H1 (cell line): Measurements from ENCODE around the gene PITRM1. TPM values are rescaled to one million over a fixed set of nuclear protein-coding genes. Genes with fewer than 3 reads are reported as not detected.

Experiments
- CTCF ChIA-PET: fragments of 300-600 bp; sonication (Branson Sonifier 250); formaldehyde crosslinking; loops from one replicate; lab custom pipeline; 2021; ENCODE audit not compliant: partially characterized antibody; lab: Charles Lee
- POLR2A ChIA-PET: fragments of 300-600 bp; sonication (Branson Sonifier 250); formaldehyde crosslinking; loops from one replicate; lab custom pipeline; 2021; ENCODE audit warnings: inconsistent platforms; ENCODE audit not compliant: partially characterized antibody; lab: Charles Lee
- DNase-seq, 2 experiments: peaks; one replicate each; pipeline versions ENCODE4 v3.0.0 to v3.0.0-alpha.2; 2010 to 2022; ENCODE audit warnings: low spot score in 2 of 2, low read depth in 1 of 2, mixed read lengths in 1 of 2
- FAIRE-seq: peaks from 2 replicates; lab custom pipeline; 2011; peaks lifted over from hg19 to GRCh38; lab: Jason Lieb, UNC
- H2AFZ ChIP-seq: 2 replicates; pipeline ENCODE4 v1.8.1; 2012; ENCODE audit warnings: low read length, inconsistent platforms
- H2AK5ac ChIP-seq: 2 replicates; pipeline ENCODE4 v1.6.1; 2013; ENCODE audit warnings: low read depth, low read length
- H2BK120ac ChIP-seq: replicated peaks from 2 replicates; pipeline ENCODE3; 2013; ENCODE audit warnings: low read depth, low read length, inconsistent platforms
- H2BK12ac ChIP-seq: 2 replicates; pipeline ENCODE4 v1.6.1; 2013; ENCODE audit warnings: low read depth, low read length
- H2BK15ac ChIP-seq: 2 replicates; pipeline ENCODE4 v1.6.1; 2013; ENCODE audit warnings: low read length
- H2BK20ac ChIP-seq: 2 replicates; pipeline ENCODE4 v1.6.1; 2013; ENCODE audit warnings: low read length
- H2BK5ac ChIP-seq: 2 replicates; pipeline ENCODE4 v1.6.1; 2013; ENCODE audit warnings: low read depth, low read length
- H3K14ac ChIP-seq: 2 replicates; pipeline ENCODE4 v1.6.1; 2013; ENCODE audit warnings: inconsistent platforms; ENCODE audit not compliant: insufficient read length
- H3K18ac ChIP-seq: 2 replicates; pipeline ENCODE4 v1.6.1; 2013; ENCODE audit warnings: low read length; ENCODE audit errors: extremely low read depth
- H3K23ac ChIP-seq: 2 replicates; pipeline ENCODE4 v1.6.1; 2013; ENCODE audit warnings: inconsistent platforms; ENCODE audit not compliant: insufficient read length
- H3K23me2 ChIP-seq: 2 replicates; pipeline ENCODE4 v1.6.1; 2013; ENCODE audit warnings: low read depth, low read length
- H3K27ac ChIP-seq: 2 replicates; pipeline ENCODE4 v1.6.1; 2011; ENCODE audit warnings: low read depth, low read length, inconsistent platforms
- H3K27me3 ChIP-seq, 4 experiments: replicated peaks in 1 of 4; 1 replicate in 1 of 4; 2 replicates in 3 of 4; pipeline versions ENCODE4 v1.6.1 to v1.8.1; 2011 to 2013; ENCODE audit warnings: low read length in 3 of 4, mild to moderate bottlenecking in 3 of 4, inconsistent platforms in 2 of 4, mixed read lengths in 2 of 4, moderate library complexity in 1 of 4; ENCODE audit not compliant: control insufficient read depth in 3 of 4, insufficient read depth in 3 of 4; ENCODE audit errors: extremely low read depth in 1 of 4
- H3K36me3 ChIP-seq, 4 experiments: 2 replicates each; pipeline versions ENCODE4 v1.6.1 to v1.8.1; 2011 to 2013; ENCODE audit warnings: mild to moderate bottlenecking in 4 of 4, low read length in 3 of 4, moderate library complexity in 2 of 4, control low read depth in 1 of 4, inconsistent platforms in 1 of 4; ENCODE audit not compliant: insufficient read depth in 4 of 4, control insufficient read depth in 2 of 4
- H3K4ac ChIP-seq: replicated peaks from 2 replicates; pipeline ENCODE3; 2013; ENCODE audit warnings: low read length, low read depth, mixed read lengths, inconsistent platforms; ENCODE audit not compliant: insufficient read length
- H3K4me1 ChIP-seq, 4 experiments: replicated peaks in 1 of 4; 1 replicate in 1 of 4; 2 replicates in 3 of 4; pipeline versions ENCODE4 v1.6.1 to v1.8.1; 2011 to 2013; ENCODE audit warnings: low read length in 3 of 4, inconsistent platforms in 2 of 4, mixed read lengths in 1 of 4; ENCODE audit not compliant: insufficient read depth in 4 of 4, control insufficient read depth in 3 of 4
- H3K4me2 ChIP-seq, 2 experiments: 2 replicates each; pipeline versions ENCODE4 v1.6.1 to v1.8.1; 2011 to 2013; ENCODE audit warnings: low read depth in 2 of 2, low read length in 2 of 2, control low read depth in 1 of 2, inconsistent platforms in 1 of 2, mild to moderate bottlenecking in 1 of 2; ENCODE audit not compliant: insufficient read depth in 1 of 2
- H3K4me3 ChIP-seq, 4 experiments: fragments of 200-600, 300-600 bp in 1 of 4; sonication (generic), shearing (Covaris generic), sonication (Bioruptor Twin) in 1 of 4; 2 replicates each; pipeline versions ENCODE4 v1.5.1 to v1.8.1; 2011 to 2016; ENCODE audit warnings: low read length in 4 of 4, low read depth in 3 of 4, control low read depth in 2 of 4, inconsistent platforms in 2 of 4, mild to moderate bottlenecking in 2 of 4, mixed read lengths in 1 of 4, moderate library complexity in 1 of 4; ENCODE audit not compliant: insufficient read depth in 2 of 4; ENCODE audit errors: extremely low read depth in 1 of 4
- H3K56ac ChIP-seq: replicated peaks from 2 replicates; pipeline ENCODE3; 2013; ENCODE audit warnings: low read depth, mild to moderate bottlenecking, mixed read lengths, low read length, inconsistent platforms; ENCODE audit not compliant: insufficient read length
- H3K79me1 ChIP-seq: 2 replicates; pipeline ENCODE4 v1.6.1; 2013; ENCODE audit warnings: low read depth, low read length, control low read depth
- H3K79me2 ChIP-seq, 2 experiments: 2 replicates each; pipeline versions ENCODE4 v1.6.1 to v1.8.1; 2012 to 2013; ENCODE audit warnings: low read length in 2 of 2, mild to moderate bottlenecking in 2 of 2, inconsistent platforms in 1 of 2; ENCODE audit not compliant: insufficient read depth in 2 of 2, control insufficient read depth in 1 of 2
- H3K9ac ChIP-seq, 4 experiments: replicated peaks in 1 of 4; 1 replicate in 1 of 4; 2 replicates in 3 of 4; pipeline versions ENCODE4 v1.6.1 to v1.8.1; 2011 to 2013; ENCODE audit warnings: low read depth in 3 of 4, low read length in 3 of 4, control low read depth in 2 of 4, mild to moderate bottlenecking in 2 of 4, moderate library complexity in 2 of 4, inconsistent platforms in 1 of 4; ENCODE audit errors: extremely low read depth in 1 of 4
- H3K9me3 ChIP-seq, 2 experiments: 2 replicates each; pipeline versions ENCODE4 v1.6.1 to v1.8.1; 2012 to 2013; ENCODE audit warnings: mild to moderate bottlenecking in 2 of 2, moderate library complexity in 2 of 2, control low read depth in 1 of 2, inconsistent platforms in 1 of 2, low read depth in 1 of 2, low read length in 1 of 2, mixed read lengths in 1 of 2; ENCODE audit not compliant: insufficient read depth in 2 of 2
- H4K20me1 ChIP-seq, 2 experiments: replicated peaks in 1 of 2; 2 replicates each; pipeline versions ENCODE3 to v1.8.1; 2011 to 2013; ENCODE audit warnings: inconsistent platforms in 2 of 2, low read length in 2 of 2, mild to moderate bottlenecking in 1 of 2; ENCODE audit not compliant: insufficient read depth in 2 of 2, control insufficient read depth in 1 of 2
- H4K5ac ChIP-seq: 2 replicates; pipeline ENCODE4 v1.6.1; 2013; ENCODE audit warnings: low read length, low read depth, mixed read lengths, inconsistent platforms; ENCODE audit not compliant: insufficient read length
- H4K8ac ChIP-seq: 2 replicates; pipeline ENCODE4 v1.8.0; 2013; ENCODE audit warnings: mild to moderate bottlenecking, moderate library complexity, low read length, inconsistent platforms; ENCODE audit not compliant: insufficient read depth; ENCODE audit errors: extremely low read depth
- H4K91ac ChIP-seq: replicated peaks from 2 replicates; pipeline ENCODE3; 2013; ENCODE audit warnings: low read length, mixed read lengths, inconsistent platforms; ENCODE audit not compliant: insufficient read length
- CHD2 ChIP-seq: IDR thresholded peaks from 2 replicates; pipeline ENCODE4 v1.6.1; 2012; ENCODE audit warnings: low read length, improper control_type of control experiment
- FOSL1 ChIP-seq: IDR thresholded peaks from 2 replicates; pipeline ENCODE4 v1.6.1; 2011; ENCODE audit warnings: mild to moderate bottlenecking, low read depth, low read length, moderate library complexity; ENCODE audit not compliant: insufficient read depth
- GABPA ChIP-seq: IDR thresholded peaks from 2 replicates; pipeline ENCODE4 v1.6.1; 2011; ENCODE audit warnings: mild to moderate bottlenecking, low read length, moderate library complexity, borderline replicate concordance; ENCODE audit not compliant: insufficient read depth
- POLR2AphosphoS5 ChIP-seq: IDR thresholded peaks from 2 replicates; pipeline ENCODE4 v1.6.1; 2011; ENCODE audit warnings: low read depth, low read length
- SRF ChIP-seq: IDR thresholded peaks from 2 replicates; pipeline ENCODE4 v1.6.1; 2011; ENCODE audit warnings: mild to moderate bottlenecking, low read depth, low read length, moderate library complexity
- SUZ12 ChIP-seq: fragments of 200-600 bp; sonication (generic); IDR thresholded peaks from 2 replicates; pipeline ENCODE4 v1.6.1; 2012; ENCODE audit warnings: mild to moderate bottlenecking, inconsistent platforms, low read length, moderate library complexity, mixed read lengths
- WGBS, 2 experiments: shearing (Covaris generic) in 1 of 2; methylation state at CpG; one replicate each; pipeline versions ENCODE4 v1.1.6 to v1.1.7; 2013 to 2015; ENCODE audit warnings: low lambda C conversion rate in 2 of 2, mixed read lengths in 2 of 2, inconsistent platforms in 1 of 2, low coverage in 1 of 2, missing lambda C conversion rate in 1 of 2; ENCODE audit not compliant: insufficient replicate concordance in 2 of 2, insufficient coverage in 1 of 2, insufficient read length in 1 of 2; ENCODE audit errors: extremely low coverage in 1 of 2, missing lambda C conversion rate in 1 of 2; 5-methylcytosine and 5-hydroxymethylcytosine counted together
- polyA plus RNA-seq, 7 experiments: library from polyadenylated mRNA; depleted of rRNA in 3 of 7; stranded (reverse) in 5 of 7; unstranded in 2 of 7; fragments of >200 nt in 5 of 7; fragments of 200-250 nt in 2 of 7; gene quantifications; 1 replicate in 5 of 7; 2 replicates in 1 of 7; 4 replicates in 1 of 7; pipeline versions ENCODE4 v1.2.1 to v1.2.3, GENCODE V29; 2011 to 2013; ENCODE audit warnings: missing spikeins in 2 of 7, mixed read lengths in 2 of 7
- total RNA-seq: library from RNA; stranded (reverse); fragmentation: NEBNext Ultra II Directional; extraction: Animal tissue kit (Norgen Biotek cat#: 25700); gene quantifications from 2 replicates; pipeline ENCODE4 v1.2.1, GENCODE V29; 2021

The PITRM1 gene
- total and polyA plus RNA-seq, 2 of the 8 experiments (the other 6 are each of a cell fraction or from before 2014, with no cell fraction given), result 18.6 to 31.5 TPM

GRCh38 chr10:3137958-3138726 is 34.4 kb downstream of the PITRM1 start:
- H3K23ac ChIP-seq, result no peak overlapping the region
- no peak overlapping the region for H3K18ac ChIP-seq
- no peak overlapping the region for H4K5ac ChIP-seq
- no peaks in the 10 kb centered on the region for H3K79me1 ChIP-seq
- no peak overlapping the region for H2BK20ac ChIP-seq
- H2AFZ ChIP-seq, result no peak overlapping the region
- TF ChIP-seq GABPA, result no peak
- no peak for TF ChIP-seq CHD2
- TF ChIP-seq SRF, result no peak
- no peak for TF ChIP-seq SUZ12
- TF ChIP-seq POLR2AphosphoS5, result peak; percentile 44; the same call in 1 of the 2 replicates
- TF ChIP-seq FOSL1, result no peak
- TF ChIP-seq, all 59 proteins: peak for 1
- Histone ChIP-seq H3K4me1 (no peaks in the 10 kb centered on the region), H2BK120ac (no peak overlapping the region), H3K14ac (no peak overlapping the region), H3K56ac (no peak overlapping the region), H3K36me3 (peaks cover 15 to 75% (median 50%) of the 10 kb centered on the region in 4 experiments), H4K8ac (no peak overlapping the region), H3K27ac (no peak overlapping the region), H2BK12ac (no peak overlapping the region), H3K9ac (no peak overlapping the region), H2BK15ac (no peak overlapping the region), H3K4ac (no peak overlapping the region), H3K9me3 (no peaks in the 10 kb centered on the region), H3K27me3 (no peaks in the 10 kb centered on the region), H3K23me2 (no peaks in the 10 kb centered on the region), H3K79me2 (no peaks in the 10 kb centered on the region), H2AK5ac (no peak overlapping the region), H3K4me2 (no peak overlapping the region), H3K4me3 (no peak overlapping the region), H2BK5ac (no peak overlapping the region), H4K91ac (no peak overlapping the region), H4K20me1 (peaks cover 2 to 5% of the 10 kb centered on the region in 2 experiments)
- FAIRE-seq, result no peak
- 93% methylated on average over 41 of the region's 41 CpGs; no CpG with 5 or more reads in 1 of the 2 experiments for WGBS, 2 experiments
- ChIA-PET CTCF (interaction anchor here (0.8 to 7.5 kb wide), 5 partner anchors 11 to 51 kb away, joined by 3 to 47 read pairs (median 4); no protein-coding TSS in a partner anchor), POLR2A (interaction anchor here (1.0 to 1.9 kb wide), 4 partner anchors 8 to 17 kb away, joined by 3 to 7 read pairs (median 5); no protein-coding TSS in a partner anchor)
- DNase-seq, result no peak
